ENCODE data around the gene CCSER2.

DNA sequence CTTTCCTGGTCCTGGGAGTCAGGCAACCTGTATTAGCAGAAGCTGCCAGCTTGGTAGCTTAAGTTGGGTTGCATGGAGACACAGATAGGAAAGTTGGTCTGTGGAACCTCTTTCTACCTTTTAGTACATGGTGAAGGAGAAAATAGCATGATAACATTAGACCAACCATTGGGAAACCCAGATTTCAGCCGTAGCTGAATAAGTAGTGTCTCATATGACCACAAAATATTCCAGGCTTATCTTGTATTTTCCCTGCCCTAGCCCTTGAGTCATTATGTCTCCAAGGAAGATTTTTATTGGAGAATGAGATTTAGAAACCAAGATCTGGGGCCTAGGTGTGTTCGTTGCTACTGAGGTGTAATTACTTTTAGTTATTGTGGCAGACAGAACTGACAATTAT, 67.2 kb downstream of the CCSER2 start:
- TF ChIP-seq ZNF8 (CRISPR knock-in tag; IDR thresholded peaks at IDR 0.05) = no peak
- no peak for TF ChIP-seq CSDC2 (CRISPR knock-in tag; IDR thresholded peaks at IDR 0.05)
- TF ChIP-seq RARB (CRISPR knock-in tag; IDR thresholded peaks at IDR 0.05) = no peak
- TF ChIP-seq CSRNP3 (CRISPR knock-in tag; IDR thresholded peaks at IDR 0.05) = no peak
- no peak for TF ChIP-seq ZFP30 (CRISPR knock-in tag; IDR thresholded peaks at IDR 0.05)
- TF ChIP-seq PATZ1 (CRISPR knock-in tag; IDR thresholded peaks at IDR 0.05; ENCODE audit: borderline replicate concordance) = no peak
- no peak for TF ChIP-seq ZFP3 (CRISPR knock-in tag; IDR thresholded peaks at IDR 0.05)
- TF ChIP-seq, protein P1, sequence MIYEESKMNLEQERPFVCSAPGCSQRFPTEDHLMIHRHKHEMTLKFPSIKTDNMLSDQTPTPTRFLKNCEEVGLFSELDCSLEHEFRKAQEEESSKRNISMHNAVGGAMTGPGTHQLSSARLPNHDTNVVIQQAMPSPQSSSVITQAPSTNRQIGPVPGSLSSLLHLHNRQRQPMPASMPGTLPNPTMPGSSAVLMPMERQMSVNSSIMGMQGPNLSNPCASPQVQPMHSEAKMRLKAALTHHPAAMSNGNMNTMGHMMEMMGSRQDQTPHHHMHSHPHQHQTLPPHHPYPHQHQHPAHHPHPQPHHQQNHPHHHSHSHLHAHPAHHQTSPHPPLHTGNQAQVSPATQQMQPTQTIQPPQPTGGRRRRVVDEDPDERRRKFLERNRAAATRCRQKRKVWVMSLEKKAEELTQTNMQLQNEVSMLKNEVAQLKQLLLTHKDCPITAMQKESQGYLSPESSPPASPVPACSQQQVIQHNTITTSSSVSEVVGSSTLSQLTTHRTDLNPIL (CRISPR knock-in tag; IDR thresholded peaks at IDR 0.05; ENCODE audit: low read depth) = no peak
- no peak for TF ChIP-seq ZC3H10 (CRISPR knock-in tag; IDR thresholded peaks at IDR 0.05)

All from SK-N-SH treated with all-trans-retinoic acid at 6 μM for 48 hours (cell line).